Breast epithelium (tissue), 3 donors: Measurements from ENCODE around the gene GPR176.

Experiments
- CTCF ChIP-seq, 3 donors: fragments of 450-650 bp; IDR thresholded peaks; one replicate each; pipeline ENCODE4 v1.5.1; 2016 to 2017; ENCODE audit warnings: antibody characterized with exemption in 3 of 3, mild to moderate bottlenecking in 3 of 3, moderate library complexity in 3 of 3
- POLR2A ChIP-seq: fragments of 450-650 bp; IDR thresholded peaks from one replicate; pipeline ENCODE4 v1.6.1; 2016; ENCODE audit warnings: antibody characterized with exemption, mild to moderate bottlenecking, moderate library complexity

- TF ChIP-seq CTCF (IDR thresholded peaks at IDR 0.05), result no peak
- TF ChIP-seq POLR2A, result no peak
These were observed 134.9 kb downstream of the GPR176 start for GRCh38 chr15:39785139-39785538.
